NCI-H2029 (cell line): Measurements from ENCODE around the gene SPESP1.
"Not testable (repeated sequence)": the region's sequence is repeated elsewhere in the genome, so short reads cannot be mapped to it uniquely, and the experiment has no call there.

Experiments used
- DNase-seq: peaks from one replicate; lab custom pipeline; 2025; lab: John Stamatoyannopoulos, UW

Gene SPESP1

DNA sequence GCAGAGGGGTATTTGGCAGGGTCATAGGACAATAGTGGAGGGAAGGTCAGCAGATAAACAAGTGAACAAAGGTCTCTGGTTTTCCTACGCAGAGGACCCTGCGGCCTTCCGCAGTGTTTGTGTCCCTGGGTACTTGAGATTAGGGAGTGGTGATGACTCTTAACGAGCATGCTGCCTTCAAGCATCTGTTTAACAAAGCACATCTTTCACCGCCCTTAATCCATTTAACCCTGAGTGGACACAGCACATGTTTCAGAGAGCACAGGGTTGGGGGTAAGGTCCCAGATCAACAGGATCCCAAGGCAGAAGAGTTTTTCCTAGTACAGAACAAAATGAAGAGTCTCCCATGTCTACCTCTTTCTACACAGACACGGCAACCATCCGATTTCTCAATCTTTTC, 33.4 kb downstream of the SPESP1 start:
- DNase-seq = not testable (repeated sequence)

DNA sequence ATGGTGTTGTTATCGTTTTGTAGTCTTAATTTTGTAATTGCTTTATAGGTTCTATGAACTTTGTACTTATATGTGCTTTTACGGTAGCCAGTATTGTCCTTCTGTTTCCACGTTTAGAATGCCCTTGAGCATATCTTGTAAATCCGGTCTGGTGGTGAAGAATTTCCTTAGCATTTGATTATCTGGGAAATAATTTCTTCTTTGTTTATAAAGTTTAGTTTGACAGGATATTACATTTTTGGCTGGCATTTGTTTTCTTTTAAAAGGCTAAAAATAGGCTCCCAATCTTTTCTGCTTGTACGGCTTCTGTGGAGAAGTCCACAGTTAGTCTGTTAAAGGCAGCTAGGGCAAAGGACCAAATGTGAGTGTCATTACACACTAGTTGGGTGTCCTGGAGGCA, 36.7 kb downstream of the SPESP1 start:
- DNase-seq = no peak

DNA sequence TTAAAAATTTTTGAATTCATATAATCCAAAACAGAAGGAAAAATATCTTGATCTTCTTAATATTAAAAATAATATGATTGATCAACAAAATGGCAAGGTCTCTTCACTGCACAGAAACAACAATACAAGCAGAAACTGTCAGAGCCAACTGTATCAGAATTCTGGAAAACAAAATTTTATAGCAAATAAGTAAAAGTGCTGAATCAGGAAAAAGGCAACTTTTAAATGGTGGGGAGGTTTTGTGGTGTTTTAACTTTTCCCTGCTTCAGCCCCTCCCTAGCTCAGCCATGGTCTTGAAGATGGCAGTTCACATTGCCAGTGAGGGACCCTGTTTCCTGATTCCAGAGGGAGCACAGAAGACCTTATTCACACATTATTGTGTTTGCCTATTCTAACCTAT, 37.6 kb downstream of the SPESP1 start:
- no peak for DNase-seq

DNA sequence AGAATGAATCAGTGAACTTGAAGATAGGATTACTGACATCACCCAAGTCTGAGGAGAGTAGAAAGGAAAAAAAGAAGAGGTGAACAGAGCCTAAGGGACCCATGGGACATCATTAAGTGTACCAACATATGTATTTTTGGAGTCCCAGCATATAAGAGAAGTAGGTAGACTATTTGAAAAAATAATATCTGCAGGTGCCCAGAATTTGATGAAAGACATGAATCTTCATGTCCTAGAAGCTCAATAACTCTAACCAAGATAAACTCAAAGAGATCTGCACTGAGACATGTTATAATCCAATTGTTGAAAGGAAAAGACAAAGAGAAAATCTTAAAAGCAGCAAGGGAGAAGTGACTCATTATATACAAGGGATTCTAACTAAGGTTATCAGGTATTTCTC, 39.0 kb downstream of the SPESP1 start:
- no peak for DNase-seq

DNA sequence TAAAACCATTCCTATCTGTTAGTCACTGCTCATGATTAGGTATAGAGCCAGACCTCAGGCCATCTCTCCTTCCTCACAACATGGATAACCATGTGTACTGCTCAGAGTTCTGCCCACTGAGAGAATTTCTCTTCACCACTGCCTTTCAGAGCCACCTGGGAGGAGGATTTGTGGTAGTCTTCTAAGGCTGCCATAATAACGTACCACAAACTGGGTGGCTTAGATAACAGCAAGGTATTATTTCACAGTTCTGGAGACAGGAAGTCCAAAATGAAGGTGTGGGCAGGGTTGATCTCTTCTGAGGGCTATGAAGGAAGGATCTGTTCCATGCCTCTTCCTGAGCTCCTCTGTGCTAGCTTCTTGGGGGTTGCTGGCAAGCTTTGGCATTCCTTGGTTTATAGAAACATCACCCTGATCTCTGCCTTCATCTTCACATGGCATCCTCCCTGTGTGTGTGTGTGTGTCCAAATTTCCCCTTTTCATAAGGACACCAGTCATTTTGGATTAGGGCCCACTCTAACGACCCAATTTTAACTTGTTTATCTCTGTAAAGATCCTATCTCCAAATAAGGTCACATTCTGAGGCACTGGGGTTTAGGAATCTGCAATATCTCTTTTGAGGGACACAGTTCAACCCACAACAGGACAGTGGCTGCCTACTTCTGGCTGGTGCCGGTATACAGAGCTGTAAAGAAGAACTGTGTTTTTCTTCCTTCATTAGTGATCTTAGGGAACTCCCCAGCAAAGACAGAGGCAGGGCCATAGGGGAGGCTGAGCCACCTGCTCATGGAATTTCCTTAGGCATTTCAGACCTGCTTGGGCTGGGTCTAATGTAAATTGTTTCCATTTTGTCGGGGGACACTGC, 42.1 kb downstream of the SPESP1 start:
- DNase-seq = no peak

DNA sequence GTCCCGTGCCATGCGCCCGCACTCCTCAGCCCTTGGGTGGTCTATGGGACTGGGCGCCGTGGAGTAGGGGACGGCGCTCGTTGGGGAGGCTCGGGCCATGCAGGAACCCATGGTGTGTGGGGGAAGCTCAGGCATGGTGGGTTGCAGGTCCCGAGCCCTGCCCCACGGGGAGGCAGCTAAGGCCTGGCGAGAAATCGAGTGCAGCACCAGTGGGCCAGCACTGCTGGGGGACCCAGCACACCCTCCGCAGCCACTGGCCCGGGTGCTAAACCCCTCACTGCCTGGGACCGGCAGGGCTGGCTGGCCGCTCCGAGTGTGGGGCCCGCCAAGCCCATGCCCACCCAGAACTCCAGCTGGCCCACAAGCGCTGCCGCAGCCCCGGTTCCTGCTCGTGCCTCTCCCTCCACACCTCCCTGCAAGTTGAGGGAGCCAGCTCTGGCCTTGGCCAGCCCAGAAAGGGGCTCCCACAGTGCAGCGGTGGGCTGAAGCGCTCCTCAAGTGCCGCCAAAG, 45.4 kb downstream of the SPESP1 start:
- DNase-seq = not testable (repeated sequence)

DNA sequence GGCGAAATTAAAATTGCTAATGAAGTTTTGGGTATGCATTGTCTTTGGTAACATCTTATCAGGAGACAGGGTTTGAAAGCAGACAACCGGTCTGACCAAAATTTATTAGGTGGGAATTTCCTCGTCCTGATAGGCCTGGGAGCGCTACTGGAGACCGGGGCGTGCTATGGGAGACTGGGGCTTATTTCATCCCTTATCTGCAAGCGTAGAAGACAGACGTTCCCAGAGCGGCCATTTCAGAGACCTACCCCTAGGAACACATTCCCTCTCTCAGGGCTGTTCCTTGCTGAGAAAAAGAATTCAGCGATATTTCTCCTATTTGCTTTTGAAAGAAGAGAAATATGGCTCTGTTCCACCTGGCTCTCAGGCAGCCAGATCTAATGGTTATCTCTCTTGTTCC, 47.1 kb downstream of the SPESP1 start:
- not testable (repeated sequence) for DNase-seq

DNA sequence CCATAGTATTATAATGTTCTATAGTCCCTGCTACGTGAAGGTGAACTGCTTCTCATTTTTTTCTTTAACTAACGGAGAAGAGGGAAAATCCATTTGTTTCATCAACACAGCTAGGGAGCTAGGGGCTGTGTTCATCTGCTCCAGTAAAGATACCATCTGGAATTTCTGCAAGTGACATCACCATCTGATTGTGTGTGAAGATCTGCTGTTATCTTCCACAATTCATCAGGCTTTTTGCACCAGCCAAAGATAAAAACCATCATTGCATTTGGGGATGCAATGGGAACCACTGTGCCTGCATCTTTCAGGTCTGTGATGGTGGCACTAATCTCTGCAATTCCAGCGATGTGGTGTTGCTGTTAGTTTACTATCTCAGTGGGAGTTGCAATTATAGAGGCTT, 48.7 kb downstream of the SPESP1 start:
- DNase-seq = no peak

DNA sequence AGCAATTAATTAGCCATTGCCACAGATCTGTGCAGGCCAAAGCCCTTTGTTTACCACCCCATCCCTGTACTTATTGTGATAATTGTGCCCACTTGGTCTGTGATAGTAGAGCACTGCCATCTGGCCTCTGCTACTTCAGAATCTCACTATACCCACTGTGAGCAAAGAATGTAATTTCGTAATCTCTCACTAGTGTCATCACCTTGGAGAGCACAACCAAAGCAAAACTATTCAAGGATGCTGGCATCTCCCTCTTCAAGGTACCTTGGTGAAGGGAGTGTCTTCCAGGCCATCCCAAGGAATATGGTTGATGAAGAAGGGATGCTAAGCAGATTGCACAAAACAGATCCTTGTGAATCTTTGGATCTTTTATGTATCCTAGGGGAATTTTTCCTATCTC, 49.5 kb downstream of the SPESP1 start:
- no peak for DNase-seq

DNA sequence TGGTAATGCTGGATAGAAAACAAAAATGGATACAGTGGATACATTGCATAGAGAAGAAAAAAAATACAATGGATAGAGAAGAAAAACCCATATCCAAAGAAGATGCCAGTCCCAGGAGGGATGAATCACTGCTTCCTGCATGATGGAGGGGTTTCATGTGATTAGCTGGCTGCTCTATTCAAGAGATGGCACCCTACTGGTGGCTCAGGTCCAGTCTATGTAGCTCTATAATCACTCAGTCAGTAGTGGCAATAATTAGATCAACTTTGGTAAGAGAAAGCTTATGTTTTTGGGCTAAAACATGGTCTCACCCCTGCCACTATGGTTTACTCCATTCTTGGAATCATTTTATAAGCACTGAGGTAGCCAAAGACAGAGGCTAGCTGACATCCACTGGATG, 50.5 kb downstream of the SPESP1 start:
- DNase-seq = no peak

DNA sequence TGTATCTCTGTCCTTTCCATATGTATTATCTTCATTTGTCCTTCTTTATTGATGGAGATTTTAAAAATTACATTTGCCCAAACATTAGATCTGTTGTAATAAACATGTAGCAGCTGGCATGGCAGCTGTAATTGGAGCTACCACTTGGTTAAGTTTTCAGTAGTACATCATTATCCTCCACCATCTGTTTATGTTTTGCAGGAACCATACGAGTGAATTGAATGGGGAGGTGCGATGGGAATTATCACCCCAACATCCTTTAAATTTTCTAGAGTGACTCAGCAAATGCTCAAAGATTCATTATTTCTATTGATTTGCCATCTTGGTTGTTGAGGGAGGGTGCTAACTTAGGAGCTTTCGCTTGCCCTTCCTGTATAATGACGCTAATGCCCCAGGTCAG, 51.6 kb downstream of the SPESP1 start:
- DNase-seq = no peak

DNA sequence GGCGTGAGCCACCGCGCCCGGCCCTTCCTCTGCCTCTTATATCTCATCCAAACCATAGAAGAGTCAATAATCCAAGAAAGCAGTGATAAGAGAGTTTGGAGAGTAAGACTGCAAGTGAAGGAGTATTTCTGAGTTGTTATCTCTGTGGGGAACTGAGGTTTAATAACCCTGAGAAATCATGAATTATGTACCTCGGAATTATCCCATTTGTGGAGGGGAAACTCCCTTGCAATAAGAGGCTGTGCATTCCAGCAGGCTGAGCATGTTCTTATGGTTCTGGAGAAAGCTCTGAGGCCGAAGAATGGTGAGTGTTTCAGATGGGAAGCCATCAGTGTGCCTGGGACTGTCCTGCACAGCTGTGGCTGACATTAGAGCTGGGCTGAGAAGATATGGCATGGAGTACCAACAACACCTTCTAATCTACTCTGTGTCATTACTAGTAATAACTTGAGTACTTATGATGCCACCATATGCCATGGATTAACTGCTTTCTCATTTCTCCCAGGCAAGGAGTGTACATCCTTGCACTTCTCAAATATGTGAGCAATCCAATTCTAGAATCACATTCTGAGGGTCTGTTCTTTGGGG, 52.7 kb downstream of the SPESP1 start:
- no peak for DNase-seq

DNA sequence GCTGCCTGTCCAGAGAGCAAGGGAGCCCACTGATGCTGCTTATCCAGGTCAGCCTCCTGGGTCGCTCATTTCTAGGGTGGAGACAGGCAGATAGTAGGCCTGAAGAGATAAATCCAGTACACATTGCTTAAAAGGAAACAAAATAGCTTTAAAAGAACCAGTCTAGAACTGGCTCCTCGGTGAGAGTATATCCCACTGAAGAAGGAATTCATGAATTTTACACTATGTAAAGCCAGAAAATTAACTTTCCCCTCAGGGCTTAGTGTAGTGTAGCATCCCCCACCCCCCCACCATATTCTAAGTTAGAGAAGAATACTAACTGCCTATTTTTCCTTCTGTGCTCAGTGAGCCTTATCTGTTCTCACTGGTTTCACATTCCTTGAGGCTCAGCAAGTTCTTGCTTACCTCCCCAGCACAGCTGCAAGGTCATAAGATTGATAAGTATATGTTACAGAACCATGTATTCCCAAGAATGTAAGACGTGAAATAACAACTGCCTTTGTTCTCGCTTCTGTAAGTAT, 53.7 kb downstream of the SPESP1 start:
- no peak for DNase-seq

DNA sequence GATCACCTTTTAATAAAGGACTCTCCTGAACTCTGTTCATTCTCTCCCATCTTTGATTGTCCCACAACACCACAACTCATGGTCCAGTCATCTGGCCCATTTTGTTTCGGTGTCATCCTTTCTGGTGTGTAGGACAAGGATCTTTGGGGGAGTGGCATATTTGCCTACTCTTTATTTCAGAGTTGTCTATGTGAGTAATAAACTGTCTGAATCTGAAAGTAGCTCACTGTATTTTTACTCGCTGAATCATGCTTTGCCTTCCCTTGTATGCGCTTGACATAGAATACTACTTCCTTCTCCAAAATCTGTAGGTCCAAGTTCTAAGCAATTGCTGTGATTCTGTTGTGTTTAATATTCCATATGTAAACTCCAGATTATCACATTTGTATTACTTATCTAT, 54.3 kb downstream of the SPESP1 start:
- no peak for DNase-seq

DNA sequence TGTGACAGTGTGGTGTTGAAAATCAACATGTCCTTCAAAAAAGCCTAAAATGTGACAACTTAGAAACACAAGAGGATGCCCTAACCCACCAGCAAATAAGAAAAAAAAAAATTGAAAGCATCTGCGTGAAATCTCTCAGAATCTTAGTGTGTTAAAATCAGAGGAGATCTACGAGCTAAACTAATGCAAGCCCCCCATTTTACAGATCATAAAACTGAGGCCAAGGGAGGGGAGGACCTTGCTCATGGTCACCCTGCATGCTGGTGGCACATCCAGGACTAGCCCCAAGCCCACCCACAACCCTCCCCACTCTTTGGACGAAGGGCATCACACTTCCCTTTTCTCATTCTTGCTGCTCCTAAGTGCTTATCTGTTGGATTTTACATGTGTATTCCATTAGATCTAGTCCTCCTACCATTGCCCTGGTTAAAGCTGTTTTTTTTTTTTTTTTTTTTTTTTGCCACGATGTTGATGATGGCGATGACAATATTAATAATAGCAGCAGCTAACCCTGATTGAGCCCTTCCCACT, 55.1 kb downstream of the SPESP1 start:
- DNase-seq = no peak

DNA sequence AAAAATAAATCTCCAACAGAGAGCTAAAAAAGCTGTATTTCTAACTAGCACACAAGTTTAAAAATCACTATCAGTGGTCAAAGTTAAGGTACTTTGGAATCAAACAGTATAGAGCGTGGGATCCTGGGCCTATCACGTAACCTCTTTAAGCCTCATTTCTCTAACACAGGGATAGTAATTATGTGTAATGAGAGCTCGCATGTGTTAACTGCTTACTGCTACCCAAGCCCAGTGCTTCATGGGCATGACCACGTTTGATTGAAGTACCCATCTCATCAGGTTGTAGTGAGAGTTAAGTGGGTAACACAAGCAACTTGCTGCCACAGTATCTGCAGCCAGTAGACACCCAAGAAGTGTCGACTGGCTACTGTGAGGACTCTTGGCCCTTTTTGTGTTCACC, 56.0 kb downstream of the SPESP1 start:
- DNase-seq = no peak

DNA sequence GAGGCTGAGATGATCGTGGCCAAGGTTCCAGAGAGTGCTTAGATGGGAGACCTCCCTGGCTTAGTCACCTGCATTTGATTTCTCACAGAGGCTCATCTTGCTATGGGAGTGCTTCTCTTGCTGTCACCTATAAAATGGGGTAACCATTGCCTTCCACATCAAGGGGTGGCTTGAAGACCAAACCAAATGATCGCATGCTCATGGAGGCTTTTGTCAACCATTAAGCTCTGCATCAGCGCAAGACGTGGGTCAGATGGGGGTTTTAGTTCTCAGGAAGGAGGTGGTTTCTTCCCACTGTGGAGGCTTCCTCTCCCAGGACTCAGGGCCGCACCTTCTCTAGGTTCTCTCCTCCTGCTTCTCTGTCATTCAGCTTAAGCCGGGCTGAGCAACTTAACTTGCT, 56.8 kb downstream of the SPESP1 start:
- DNase-seq = no peak

DNA sequence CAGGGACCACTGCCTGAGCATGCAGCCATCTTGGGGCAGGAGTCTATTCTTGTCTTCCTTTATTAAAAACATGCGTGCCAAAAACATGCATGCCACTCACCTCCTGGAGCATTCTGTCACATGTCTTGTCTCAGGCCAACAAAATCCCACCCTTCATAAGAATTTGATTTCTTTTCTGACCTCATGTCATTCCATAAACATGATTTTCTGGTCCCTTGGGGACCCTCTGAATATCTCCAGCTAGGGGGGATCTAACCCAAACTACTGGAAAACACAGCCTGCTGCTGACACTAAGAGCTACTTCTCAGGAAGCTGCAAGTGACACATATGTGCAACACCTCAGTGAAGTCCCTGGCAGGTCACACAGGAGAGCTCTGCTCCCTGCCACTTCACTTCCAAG, 57.4 kb downstream of the SPESP1 start:
- no peak for DNase-seq

DNA sequence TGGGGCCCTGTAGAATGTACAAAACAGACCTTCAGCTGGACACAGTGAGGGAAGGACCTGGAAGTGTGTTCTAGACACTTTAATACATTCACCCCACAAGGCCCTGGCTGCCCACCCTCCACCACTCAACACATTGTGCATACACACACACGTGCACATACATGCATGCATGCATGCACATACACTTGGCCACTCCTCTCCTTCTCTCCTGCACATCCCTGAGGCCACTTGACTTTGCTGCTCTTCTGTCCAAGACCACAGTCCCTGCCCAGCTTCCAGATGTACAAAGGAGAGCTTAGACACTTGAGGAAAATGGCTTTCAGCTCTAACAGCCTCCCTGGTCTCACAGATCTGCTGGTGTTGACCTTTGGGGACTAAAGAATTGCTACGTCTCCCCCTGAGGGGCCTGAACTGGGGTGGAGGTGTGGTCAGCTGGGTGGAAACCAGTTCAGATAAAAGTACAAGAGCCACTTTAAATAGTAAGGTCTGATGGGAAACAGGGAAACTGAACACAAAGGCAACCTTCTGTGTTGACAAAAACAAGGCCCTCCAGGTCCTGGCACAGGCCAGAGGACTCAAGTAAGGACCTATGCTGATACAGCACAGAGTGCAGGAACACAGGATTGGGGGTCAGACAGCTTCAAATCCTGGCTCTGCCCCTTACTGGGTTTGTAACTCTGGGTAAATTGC, 59.4 kb downstream of the SPESP1 start:
- DNase-seq = no peak

DNA sequence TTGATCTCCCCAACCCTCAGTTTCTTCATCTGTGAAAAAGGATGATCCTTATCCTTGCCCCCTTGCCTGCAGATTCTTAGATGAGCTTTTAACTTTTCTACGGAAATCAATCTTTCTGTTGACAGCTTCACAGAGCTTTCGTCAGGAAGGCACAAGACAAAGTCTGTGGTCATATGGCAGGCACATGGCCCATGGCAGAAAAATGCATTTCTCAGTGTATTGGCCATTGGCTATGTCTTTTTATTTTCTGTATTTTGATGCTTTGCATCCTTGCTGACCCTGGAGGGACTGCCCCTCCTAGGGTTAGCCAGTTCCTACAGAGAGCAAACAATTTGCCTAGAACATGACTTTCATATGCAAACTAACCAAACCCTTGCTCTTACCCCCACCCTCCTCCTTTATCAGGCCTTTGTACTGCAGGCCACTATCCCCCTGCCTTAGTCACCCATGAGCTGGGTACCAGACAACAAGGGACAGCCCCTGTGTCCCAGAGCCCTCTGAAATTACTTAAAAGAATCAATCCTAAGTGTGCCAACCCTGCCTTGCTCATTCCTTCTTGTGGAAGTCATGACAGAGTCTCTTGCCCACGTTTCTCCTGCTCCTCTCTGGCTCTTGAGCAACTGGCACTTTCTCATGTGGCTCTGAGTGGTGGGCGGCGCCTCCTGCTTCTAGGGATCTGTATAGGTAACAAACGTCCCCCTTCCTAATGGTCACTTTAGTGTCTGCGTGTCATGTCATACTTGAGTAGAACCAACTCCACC, 60.1 kb downstream of the SPESP1 start:
- no peak for DNase-seq

DNA sequence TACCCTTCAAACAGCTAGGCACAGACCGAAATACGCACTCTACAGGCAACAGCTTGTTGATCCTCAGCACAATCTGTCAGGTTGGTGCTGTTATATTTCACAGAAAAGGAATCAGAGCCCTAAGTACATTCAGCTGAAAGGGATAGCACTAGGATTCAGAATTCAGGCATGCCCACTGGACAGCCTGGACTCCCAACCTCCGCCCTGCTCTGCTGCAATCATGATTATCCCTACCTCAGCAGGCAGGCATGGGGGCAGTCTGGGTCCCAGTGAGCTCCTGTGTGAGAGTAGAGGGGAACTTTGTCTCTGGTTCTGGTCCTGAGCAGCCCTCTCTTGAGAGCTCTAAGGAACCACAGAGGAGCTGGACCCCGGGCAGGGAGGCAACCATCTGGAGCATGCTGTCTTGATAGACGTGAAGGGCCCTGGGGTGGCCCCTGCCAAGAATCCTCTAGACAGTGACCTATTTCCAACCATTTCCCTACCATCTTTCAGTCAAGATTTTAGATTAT, 60.7 kb downstream of the SPESP1 start:
- DNase-seq = no peak

DNA sequence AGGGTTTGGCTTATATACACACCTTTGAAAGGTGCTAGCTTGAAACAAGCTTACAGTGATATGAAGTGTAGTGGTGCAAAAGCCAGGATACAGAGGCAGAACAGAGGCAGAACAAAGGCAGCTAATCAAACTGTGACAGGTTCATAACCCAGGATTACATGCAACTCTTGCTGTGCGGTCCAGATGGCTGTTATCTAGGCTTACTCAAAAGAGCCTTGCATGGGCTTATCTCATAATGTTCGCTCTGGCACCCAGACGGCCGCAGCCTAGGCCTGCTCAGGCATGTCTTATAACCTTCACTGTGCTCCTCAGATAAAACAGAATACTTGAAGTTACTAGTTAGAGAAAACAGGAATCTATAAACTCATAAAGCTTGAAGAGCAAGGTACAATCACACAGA, 61.4 kb downstream of the SPESP1 start:
- DNase-seq = no peak
